Ovary (tissue), 3 donors: ENCODE measurements around the gene SRP19.

Experiments used
- CTCF ChIP-seq, 3 donors: fragments of 450-650 bp in 2 of 3; fragments of 200-600 bp in 1 of 3; IDR thresholded peaks; one replicate each; pipeline versions ENCODE4 v1.5.1 to v1.8.0; 2016 to 2022; ENCODE audit warnings: antibody characterized with exemption in 3 of 3, mild to moderate bottlenecking in 1 of 3
- EP300 ChIP-seq: sonication (generic); formaldehyde crosslinking; IDR thresholded peaks from one replicate; pipeline ENCODE4 v1.6.1; 2017; ENCODE audit warnings: antibody characterized with exemption
- POLR2A ChIP-seq: fragments of 450-650 bp; IDR thresholded peaks from one replicate; pipeline ENCODE4 v1.6.1; 2017; ENCODE audit warnings: antibody characterized with exemption, mild to moderate bottlenecking, moderate library complexity
- donor health status: DM: no; HTN: no; CAD: no.

DNA sequence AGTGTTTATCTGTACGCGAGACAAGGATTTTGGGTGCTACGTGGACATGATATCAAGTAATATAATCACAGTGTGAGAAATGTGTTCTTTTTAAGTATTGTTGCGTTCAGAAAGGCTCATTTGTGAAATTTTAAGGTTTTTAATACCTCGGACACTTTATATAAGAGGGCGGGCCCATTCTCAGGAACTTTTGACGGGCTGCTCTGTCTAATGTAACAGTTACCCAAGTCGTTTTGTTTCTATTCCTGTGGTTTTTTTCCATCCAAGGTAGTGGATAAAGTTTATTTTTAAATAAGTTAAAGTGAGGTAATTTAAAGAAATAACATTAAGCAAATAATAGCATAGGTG is 525 bp downstream of the SRP19 start:
- TF ChIP-seq POLR2A (no peak), CTCF (IDR thresholded peaks at IDR 0.05) (no peak), EP300 (no peak)
